Endothelial cell of umbilical vein (primary cell): Measurements from ENCODE around the gene AKAP5. TPM values are rescaled to one million over a fixed set of nuclear protein-coding genes. Genes with fewer than 3 reads are reported as not detected.

Experiments used
- BruUV-seq: library from RNA; stranded (reverse); fragments of 400-500 nt; replicated peaks from 2 replicates; lab custom pipeline; 2021; lab: Mats Ljungman, UMichigan
- CTCF ChIA-PET: fragments of 300-600, 350-600 bp; sonication (Branson Sonifier 250); formaldehyde crosslinking; loops from one replicate; lab custom pipeline; 2021; ENCODE audit warnings: antibody characterized with exemption, inconsistent platforms; lab: Charles Lee
- POLR2A ChIA-PET: fragments of 300-600, 350-600 bp; sonication (Branson Sonifier 250); formaldehyde crosslinking; loops from one replicate; lab custom pipeline; 2021; ENCODE audit warnings: antibody characterized with exemption, inconsistent platforms; lab: Charles Lee
- DNase-seq: peaks from one replicate; pipeline ENCODE4 v3.0.0-alpha.2; 2011; ENCODE audit warnings: low read depth, low spot score
- FAIRE-seq: peaks from 2 replicates; lab custom pipeline; 2011; peaks lifted over from hg19 to GRCh38; lab: Jason Lieb, UNC
- H2AFZ ChIP-seq: 2 replicates; pipeline ENCODE4 v1.6.0; 2012; ENCODE audit warnings: low read depth, low read length, control low read depth, inconsistent platforms
- H3K27ac ChIP-seq: 2 replicates; pipeline ENCODE4 v1.5.1; 2011; ENCODE audit warnings: low read depth, mild to moderate bottlenecking, control low read depth, low read length, moderate library complexity; ENCODE audit not compliant: insufficient read depth
- H3K27me3 ChIP-seq, 2 experiments: 2 replicates each; pipeline versions ENCODE4 v1.6.0 to v1.6.1; 2011; ENCODE audit warnings: low read length in 2 of 2, mixed read lengths in 1 of 2; ENCODE audit not compliant: control insufficient read depth in 2 of 2, insufficient read depth in 2 of 2
- H3K36me3 ChIP-seq, 2 experiments: 2 replicates in 1 of 2; 3 replicates in 1 of 2; pipeline ENCODE4 v1.5.1; 2011; ENCODE audit warnings: low read length in 2 of 2, mild to moderate bottlenecking in 1 of 2, moderate library complexity in 1 of 2; ENCODE audit not compliant: control insufficient read depth in 2 of 2, insufficient read depth in 2 of 2; ENCODE audit errors: extremely low read depth in 1 of 2
- H3K4me1 ChIP-seq: 3 replicates; pipeline ENCODE4 v1.5.1; 2011; ENCODE audit warnings: mild to moderate bottlenecking, low read length; ENCODE audit not compliant: control insufficient read depth, insufficient read depth; ENCODE audit errors: extremely low read depth
- H3K4me2 ChIP-seq: 2 replicates; pipeline ENCODE4 v1.6.1; 2011; ENCODE audit warnings: low read length, control low read depth, mixed read lengths; ENCODE audit not compliant: insufficient read depth
- H3K4me3 ChIP-seq, 3 experiments: fragments of 200-600 bp in 1 of 3; sonication (generic), shearing (Covaris generic) in 1 of 3; replicated peaks in 1 of 3; 2 replicates each; pipeline ENCODE4 v1.5.1; 2011 to 2016; ENCODE audit warnings: control low read depth in 3 of 3, low read length in 3 of 3, mild to moderate bottlenecking in 2 of 3, inconsistent platforms in 1 of 3, low read depth in 1 of 3, moderate library complexity in 1 of 3; ENCODE audit not compliant: insufficient read depth in 1 of 3
- H3K79me2 ChIP-seq: 2 replicates; pipeline ENCODE4 v1.6.0; 2012; ENCODE audit warnings: low read length, inconsistent platforms; ENCODE audit not compliant: control insufficient read depth, insufficient read depth
- H3K9ac ChIP-seq: replicated peaks from 2 replicates; pipeline ENCODE3; 2011; ENCODE audit warnings: low read length, control low read depth; ENCODE audit not compliant: insufficient read depth; ENCODE audit errors: extremely low read depth
- H3K9me1 ChIP-seq: replicated peaks from 3 replicates; pipeline ENCODE4 v1.6.0; 2011; ENCODE audit warnings: mild to moderate bottlenecking, low read length; ENCODE audit not compliant: control insufficient read depth, insufficient read depth; ENCODE audit errors: extremely low read depth
- H3K9me3 ChIP-seq: replicated peaks from 2 replicates; pipeline ENCODE4 v1.5.1; 2012; ENCODE audit warnings: low read length, inconsistent platforms; ENCODE audit not compliant: control insufficient read depth, insufficient read depth
- H4K20me1 ChIP-seq: replicated peaks from 2 replicates; pipeline ENCODE3; 2011; ENCODE audit warnings: mild to moderate bottlenecking, low read length; ENCODE audit not compliant: control insufficient read depth, insufficient read depth; ENCODE audit errors: extremely low read depth
- FOS ChIP-seq: IDR thresholded peaks from 2 replicates; pipeline ENCODE4 v1.6.1; 2011; ENCODE audit warnings: mild to moderate bottlenecking, low read length, moderate library complexity, borderline replicate concordance; ENCODE audit not compliant: insufficient read depth
- POLR2AphosphoS5 ChIP-seq: IDR thresholded peaks from 2 replicates; pipeline ENCODE4 v1.6.1; 2012; ENCODE audit warnings: low read depth, mild to moderate bottlenecking, control low read depth, low read length, moderate library complexity; ENCODE audit not compliant: insufficient read depth
- dilution Hi-C: fragments of 300-500 bp; cut with MboI; formaldehyde crosslinking; loops from one replicate; pipeline ENCODE4 v1.15.0; 2019; ENCODE audit warnings: low sequenced_read_pairs; ENCODE audit not compliant: extremely low pct_ligation_motif_present
- intact Hi-C: fragments of 100-400 bp; cut with micrococcal nuclease; formaldehyde crosslinking; loops from one replicate; pipeline ENCODE4 v1.10.0; 2022
- polyA plus RNA-seq, 4 experiments: library from polyadenylated mRNA; depleted of rRNA in 3 of 4; stranded (reverse) in 3 of 4; unstranded in 1 of 4; fragments of >200 nt; gene quantifications; 2 replicates each; pipeline versions ENCODE4 v1.2.1 to v1.2.3, GENCODE V29; 2011 to 2012; ENCODE audit warnings: missing spikeins in 1 of 4
- total RNA-seq: library from RNA; stranded (reverse); gene quantifications from 2 replicates; pipeline ENCODE4 v1.2.3, GENCODE V29; 2021

Gene AKAP5
- total and polyA plus RNA-seq, 2 donors (not counting 3 experiments of a cell fraction or from before 2014, with no cell fraction given), result 0.10 to 0.75 TPM

DNA sequence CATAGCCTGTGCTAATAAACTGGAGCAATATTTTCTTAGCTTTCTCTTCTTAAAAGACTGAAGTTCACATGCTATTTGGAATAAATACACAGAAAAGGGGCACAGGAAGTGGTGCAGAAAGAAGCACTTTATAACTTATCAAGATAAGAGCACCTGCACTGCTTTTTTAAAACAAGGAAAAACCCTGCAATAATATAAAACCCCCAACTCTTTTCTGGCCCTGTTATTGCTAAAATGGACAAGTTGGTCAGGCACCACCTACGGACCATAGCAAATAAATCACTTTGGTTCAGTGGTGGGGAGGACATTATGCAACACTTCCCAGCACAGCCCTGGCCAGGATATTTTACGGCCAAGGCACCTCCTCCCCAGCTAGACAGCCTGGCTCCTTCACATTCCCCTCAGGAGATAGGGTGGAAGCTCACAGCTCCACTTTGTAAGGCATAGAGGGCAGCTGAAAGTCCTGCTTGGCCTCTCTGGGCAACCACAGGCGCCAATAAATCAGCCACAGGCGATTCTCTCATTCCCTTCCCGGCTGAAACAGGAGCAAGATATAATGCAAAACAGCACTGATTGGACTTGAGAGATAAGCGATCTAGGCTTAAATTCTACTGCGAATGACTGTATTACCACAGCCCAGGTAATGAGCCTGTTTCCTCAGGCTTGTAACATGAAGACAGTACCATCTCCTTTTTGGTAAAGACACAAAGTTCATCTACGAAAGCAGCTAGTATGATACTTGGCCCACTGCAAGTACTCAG is 36.3 kb downstream of the AKAP5 start:
- no peaks in the 10 kb centered on the region for H3K9me3 ChIP-seq
- peak overlapping the region; percentile 5 for H3K9ac ChIP-seq
- POLR2A ChIA-PET, result no interaction called here
- H2AFZ ChIP-seq, result peak overlapping the region; percentile 47
- H3K79me2 ChIP-seq, result peaks cover 25% of the 10 kb centered on the region
- H3K4me2 ChIP-seq, result peak overlapping the region; percentile 92
- peak; percentile 18 for FAIRE-seq
- H4K20me1 ChIP-seq, result peaks cover 3% of the 10 kb centered on the region
- BruUV-seq, result no TSS peak
- dilution Hi-C loops, result no loop called here
- TF ChIP-seq FOS, result no peak
- H3K4me1 ChIP-seq, result peaks cover 28% of the 10 kb centered on the region
- no peaks in the 10 kb centered on the region for H3K36me3 ChIP-seq
- H3K27ac ChIP-seq, result peak overlapping the region; percentile 22
- H3K27me3 ChIP-seq, result no peaks in the 10 kb centered on the region
- CTCF ChIA-PET, result interaction anchor here (1.0 to 1.9 kb wide), 3 partner anchors 10 to 72 kb away, joined by 3 to 8 read pairs (median 4); no protein-coding TSS in a partner anchor
- H3K4me3 ChIP-seq, result no peak overlapping the region
- no peaks in the 10 kb centered on the region for H3K9me1 ChIP-seq
- DNase-seq, result peak; percentile 46
- intact Hi-C loops, result loop anchor here (10.0 kb wide), 1 partner anchor 857 kb away; the partner anchor contains the start of gene WDR89

- POLR2A ChIA-PET, result interaction anchor here (1.0 kb wide), 1 partner anchor 115 kb away, joined by 3 read pairs; no protein-coding TSS in a partner anchor
- H3K27me3 ChIP-seq, result no peaks in the 10 kb centered on the region
- no peaks in the 10 kb centered on the region for H3K36me3 ChIP-seq
- H2AFZ ChIP-seq, result peak overlapping the region; percentile 81
- peak overlapping the region; percentile 92 for H3K4me2 ChIP-seq
- peak overlapping the region; percentile 23 to 79 (median 71) for H3K4me3 ChIP-seq
- peaks cover 33% of the 10 kb centered on the region for H3K79me2 ChIP-seq
- TF ChIP-seq POLR2AphosphoS5, result no peak
- no peak for FAIRE-seq
- peaks cover 37% of the 10 kb centered on the region for H3K4me1 ChIP-seq
- peak overlapping the region; percentile 95 for H3K27ac ChIP-seq
- peaks cover 4% of the 10 kb centered on the region for H4K20me1 ChIP-seq
- dilution Hi-C loops (no loop called here), intact Hi-C loops (loop anchor here (10.0 kb wide), 1 partner anchor 858 kb away; the partner anchor contains the start of gene WDR89)
- H3K9me3 ChIP-seq, result no peaks in the 10 kb centered on the region
- CTCF ChIA-PET, result interaction anchor here (1.9 kb wide), 1 partner anchor 9 kb away, joined by 8 read pairs; no protein-coding TSS in a partner anchor
- DNase-seq, result no peak
- H3K9ac ChIP-seq, result peak overlapping the region; percentile 91
- no TSS peak for BruUV-seq
- no peaks in the 10 kb centered on the region for H3K9me1 ChIP-seq
Observed at GRCh38 chr14:64502456-64502855, 37.2 kb downstream of the AKAP5 start.
